Measurements from ENCODE around the gene CD164. TPM values are rescaled to one million over a fixed set of nuclear protein-coding genes. Genes with fewer than 3 reads are reported as not detected.
"Not testable (repeated sequence)": the region's sequence is repeated elsewhere in the genome, so short reads cannot be mapped to it uniquely, and the experiment has no call there.

The CD164 gene
- total RNA-seq, 1 experiment from 2014 or later: 337 TPM

GRCh38 chr6:109336221-109336961, 45.9 kb downstream of the CD164 start:
- Histone ChIP-seq H3K27me3 (ENCODE audit: control insufficient read depth, insufficient read depth, low read length) (no peaks in the 10 kb centered on the region), H3K4me1 (ENCODE audit: control insufficient read depth, insufficient read depth, low read length) (peaks cover 12% of the 10 kb centered on the region), H3K9me3 (ENCODE audit: control insufficient read depth, insufficient read depth, low read depth, low read length) (no peaks in the 10 kb centered on the region), H3K4me3 (ENCODE audit: low read depth in 2 of 2, low read length in 2 of 2) (no peak overlapping the region), H3K36me3 (ENCODE audit: control insufficient read depth, insufficient read depth, low read length) (no peaks in the 10 kb centered on the region), H3K27ac (ENCODE audit: low read length) (peak overlapping the region; percentile 18; the same call in 1 of the 2 replicates)
- DNase-seq (ENCODE audit: low read depth, low spot score) (peak; percentile 64), ATAC-seq (peak; percentile 81)
- intact Hi-C loops (cut with micrococcal nuclease; ENCODE audit: unreplicated experiment) (no loop called here), in situ Hi-C loops (cut with HindIII; ENCODE audit: low pct_unique_long_range_greater_than_20kb, low sequenced_read_pairs) (no loop called here)
- no TSS peak for BruUV-seq (replicated peaks)
- TF ChIP-seq CTCF (IDR thresholded peaks at IDR 0.05) (no peak), TCF7L2 (IDR thresholded peaks at IDR 0.05; ENCODE audit: low read depth, low read length) (no peak), SIN3A (IDR thresholded peaks at IDR 0.05; ENCODE audit: borderline replicate concordance, insufficient read depth, low read depth, low read length) (no peak), REST (IDR thresholded peaks at IDR 0.05; ENCODE audit: insufficient read depth in 1 of 2, low read depth in 2 of 2, low read length in 1 of 2) (no peak), POLR2AphosphoS5 (IDR thresholded peaks at IDR 0.05; ENCODE audit: low read depth, low read length) (no peak)
- ChIA-PET CTCF (no interaction called here), POLR2A (no interaction called here)

GRCh38 chr6:109333870-109334269, 48.4 kb downstream of the CD164 start:
- H3K27me3 ChIP-seq (ENCODE audit: control insufficient read depth, insufficient read depth, low read length); ATAC-seq; H3K4me3 ChIP-seq (ENCODE audit: low read depth in 2 of 2, low read length in 2 of 2); H3K27ac ChIP-seq (ENCODE audit: low read length); intact Hi-C loops (cut with micrococcal nuclease; ENCODE audit: unreplicated experiment); CTCF ChIA-PET; POLR2A ChIA-PET; H3K9me3 ChIP-seq (ENCODE audit: control insufficient read depth, insufficient read depth, low read depth, low read length); DNase-seq (ENCODE audit: low read depth, low spot score); BruUV-seq (replicated peaks); H3K36me3 ChIP-seq (ENCODE audit: control insufficient read depth, insufficient read depth, low read length); in situ Hi-C loops (cut with HindIII; ENCODE audit: low pct_unique_long_range_greater_than_20kb, low sequenced_read_pairs): not testable (repeated sequence)
- H3K4me1 ChIP-seq (ENCODE audit: control insufficient read depth, insufficient read depth, low read length): peaks cover 12% of the 10 kb centered on the region

GRCh38 chr6:109332748-109333147, 49.5 kb downstream of the CD164 start:
- in situ Hi-C loops (cut with HindIII; ENCODE audit: low pct_unique_long_range_greater_than_20kb, low sequenced_read_pairs): no loop called here
- H3K36me3 ChIP-seq (ENCODE audit: control insufficient read depth, insufficient read depth, low read length): no peaks in the 10 kb centered on the region

More at GRCh38 chr6:109332748-109333147, 49.5 kb downstream of the CD164 start:
- Histone ChIP-seq H3K27me3 (ENCODE audit: control insufficient read depth, insufficient read depth, low read length) (no peaks in the 10 kb centered on the region; the same call in 1 of the 2 replicates), H3K9me3 (ENCODE audit: control insufficient read depth, insufficient read depth, low read depth, low read length) (no peaks in the 10 kb centered on the region), H3K27ac (ENCODE audit: low read length) (no peak overlapping the region), H3K4me1 (ENCODE audit: control insufficient read depth, insufficient read depth, low read length) (peaks cover 12% of the 10 kb centered on the region), H3K4me3 (ENCODE audit: low read depth in 2 of 2, low read length in 2 of 2) (no peak overlapping the region)
- ATAC-seq (no peak), DNase-seq (ENCODE audit: low read depth, low spot score) (no peak)
- intact Hi-C loops (cut with micrococcal nuclease; ENCODE audit: unreplicated experiment): no loop called here
- TF ChIP-seq SIN3A (IDR thresholded peaks at IDR 0.05; ENCODE audit: borderline replicate concordance, insufficient read depth, low read depth, low read length): no peak
- no peak for TF ChIP-seq POLR2AphosphoS5 (IDR thresholded peaks at IDR 0.05; ENCODE audit: low read depth, low read length)
- no peak for TF ChIP-seq REST (IDR thresholded peaks at IDR 0.05; ENCODE audit: insufficient read depth in 1 of 2, low read depth in 2 of 2, low read length in 1 of 2)
- TF ChIP-seq CTCF (IDR thresholded peaks at IDR 0.05): no peak
- no peak for TF ChIP-seq TCF7L2 (IDR thresholded peaks at IDR 0.05; ENCODE audit: low read depth, low read length)
- ChIA-PET CTCF (no interaction called here), POLR2A (no interaction called here)
- BruUV-seq (replicated peaks): no TSS peak
